OCI-LY1 (cell line): ENCODE results near the gene MICU1.

Experiments used
- H2AFZ ChIP-seq: fragments of 200-600 bp; sonication (generic), shearing (Covaris generic); 2 replicates; pipeline ENCODE4 v1.6.0; 2014; ENCODE audit warnings: antibody characterized with exemption, mild to moderate bottlenecking, low read length
- H3F3A ChIP-seq: fragments of 200-600 bp; sonication (generic), shearing (Covaris generic); 2 replicates; pipeline ENCODE4 v1.6.0; 2014; ENCODE audit warnings: mild to moderate bottlenecking, antibody characterized with exemption, low read length, moderate library complexity; ENCODE audit not compliant: insufficient read depth
- H3K27ac ChIP-seq: fragments of 200-600 bp; sonication (generic); 2 replicates; pipeline ENCODE4 v1.5.1; 2014; ENCODE audit warnings: low read length, mixed run types, mild to moderate bottlenecking, low read depth; ENCODE audit not compliant: poor library complexity, severe bottlenecking
- H3K27me3 ChIP-seq: fragments of 200-600 bp; sonication (generic); 2 replicates; pipeline ENCODE4 v1.6.0; 2014; ENCODE audit warnings: antibody characterized with exemption, mild to moderate bottlenecking, low read length, moderate library complexity; ENCODE audit not compliant: insufficient read depth
- H3K36me3 ChIP-seq: fragments of 200-600 bp; sonication (generic); 2 replicates; pipeline ENCODE4 v1.6.1; 2014; ENCODE audit warnings: mild to moderate bottlenecking, antibody characterized with exemption, low read length, moderate library complexity, mixed read lengths; ENCODE audit not compliant: insufficient read depth
- H3K4me1 ChIP-seq: fragments of 200-600 bp; sonication (generic); 2 replicates; pipeline ENCODE4 v1.5.1; 2014; ENCODE audit warnings: mild to moderate bottlenecking, low read length, moderate library complexity; ENCODE audit not compliant: insufficient read depth, severe bottlenecking
- H3K4me2 ChIP-seq: fragments of 200-600 bp; sonication (generic), shearing (Covaris generic); 2 replicates; pipeline ENCODE4 v1.6.1; 2014; ENCODE audit warnings: low read length
- H3K4me3 ChIP-seq: fragments of 200-600 bp; sonication (generic); 2 replicates; pipeline ENCODE4 v1.5.1; 2014; ENCODE audit warnings: low read length, low read depth, mild to moderate bottlenecking, mixed read lengths; ENCODE audit not compliant: poor library complexity, severe bottlenecking
- H3K79me2 ChIP-seq: fragments of 200-600 bp; shearing (Covaris generic); 2 replicates; pipeline ENCODE4 v1.6.1; 2016; ENCODE audit warnings: mixed run types, low read length, mixed read lengths; ENCODE audit not compliant: insufficient read depth
- H3K9ac ChIP-seq: fragments of 200-600 bp; sonication (generic), shearing (Covaris generic); 2 replicates; pipeline ENCODE4 v1.6.1; 2014; ENCODE audit warnings: mild to moderate bottlenecking, low read length, mixed read lengths
- H3K9me2 ChIP-seq: fragments of 200-600 bp; sonication (generic), shearing (Covaris generic); 2 replicates; pipeline ENCODE4 v1.6.1; 2014; ENCODE audit warnings: low read depth, mild to moderate bottlenecking, low read length, mixed read lengths
- H3K9me3 ChIP-seq: fragments of 200-600 bp; shearing (Covaris generic); 2 replicates; pipeline ENCODE4 v1.6.1; 2014; ENCODE audit warnings: low read length, mixed read lengths
- H4K20me1 ChIP-seq: fragments of 200-600 bp; sonication (generic), shearing (Covaris generic); 2 replicates; pipeline ENCODE4 v1.6.0; 2016; ENCODE audit warnings: mild to moderate bottlenecking, low read length; ENCODE audit not compliant: insufficient read depth
- EZH2 ChIP-seq: fragments of 200-600 bp; sonication (generic), shearing (Covaris generic); IDR thresholded peaks from 2 replicates; pipeline ENCODE4 v1.8.0; 2017; ENCODE audit warnings: borderline replicate concordance, mixed run types, mild to moderate bottlenecking, antibody characterized with exemption, low read length, moderate library complexity, mixed read lengths
- TF ChIP-seq, protein P1 (sequence below): fragments of 200-600 bp; sonication (generic), shearing (Covaris generic); IDR thresholded peaks from 2 replicates; pipeline ENCODE4 v1.5.1; 2017; ENCODE audit warnings: mild to moderate bottlenecking, antibody characterized with exemption, low read length, moderate library complexity, mixed read lengths

MICU1 gene

DNA sequence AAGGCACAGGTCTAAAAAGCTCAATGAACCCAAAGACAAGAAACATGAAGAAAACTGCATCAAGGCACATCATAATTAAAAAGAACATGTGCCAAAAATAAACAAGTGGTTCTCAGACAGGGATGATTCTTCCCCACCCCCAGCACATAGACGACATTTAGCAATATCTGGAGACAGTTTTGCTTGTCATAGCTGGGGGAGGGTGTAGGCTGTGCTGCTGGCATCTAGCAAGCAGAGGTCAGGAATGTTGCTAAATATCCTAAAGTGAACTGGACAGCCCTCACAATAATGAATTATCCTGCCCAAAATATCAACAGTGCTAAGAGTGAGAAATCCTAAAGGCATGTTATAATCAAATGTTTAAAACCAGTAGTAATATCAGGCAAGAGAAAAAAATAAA is 122.6 kb downstream of the MICU1 start:
- Histone ChIP-seq H3K27ac (no peak overlapping the region), H3K4me2 (no peak overlapping the region)

GRCh38 chr10:72502581-72502980 is 123.3 kb downstream of the MICU1 start:
- H2AFZ ChIP-seq, result no peak overlapping the region
- no peak overlapping the region for H3K27ac ChIP-seq
- no peaks in the 10 kb centered on the region for H3K9me2 ChIP-seq
- no peaks in the 10 kb centered on the region for H3F3A ChIP-seq
- H3K36me3 ChIP-seq, result no peaks in the 10 kb centered on the region
- H3K4me1 ChIP-seq, result peaks cover 8% of the 10 kb centered on the region
- H3K27me3 ChIP-seq, result no peaks in the 10 kb centered on the region
- no peak overlapping the region for H3K4me3 ChIP-seq
- no peak overlapping the region for H3K4me2 ChIP-seq
- peaks cover 4% of the 10 kb centered on the region; the same call in 1 of the 2 replicates for H3K9me3 ChIP-seq
- H3K9ac ChIP-seq, result no peak overlapping the region
- TF ChIP-seq, protein P1, sequence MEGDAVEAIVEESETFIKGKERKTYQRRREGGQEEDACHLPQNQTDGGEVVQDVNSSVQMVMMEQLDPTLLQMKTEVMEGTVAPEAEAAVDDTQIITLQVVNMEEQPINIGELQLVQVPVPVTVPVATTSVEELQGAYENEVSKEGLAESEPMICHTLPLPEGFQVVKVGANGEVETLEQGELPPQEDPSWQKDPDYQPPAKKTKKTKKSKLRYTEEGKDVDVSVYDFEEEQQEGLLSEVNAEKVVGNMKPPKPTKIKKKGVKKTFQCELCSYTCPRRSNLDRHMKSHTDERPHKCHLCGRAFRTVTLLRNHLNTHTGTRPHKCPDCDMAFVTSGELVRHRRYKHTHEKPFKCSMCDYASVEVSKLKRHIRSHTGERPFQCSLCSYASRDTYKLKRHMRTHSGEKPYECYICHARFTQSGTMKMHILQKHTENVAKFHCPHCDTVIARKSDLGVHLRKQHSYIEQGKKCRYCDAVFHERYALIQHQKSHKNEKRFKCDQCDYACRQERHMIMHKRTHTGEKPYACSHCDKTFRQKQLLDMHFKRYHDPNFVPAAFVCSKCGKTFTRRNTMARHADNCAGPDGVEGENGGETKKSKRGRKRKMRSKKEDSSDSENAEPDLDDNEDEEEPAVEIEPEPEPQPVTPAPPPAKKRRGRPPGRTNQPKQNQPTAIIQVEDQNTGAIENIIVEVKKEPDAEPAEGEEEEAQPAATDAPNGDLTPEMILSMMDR, result no peak
- no peak for TF ChIP-seq EZH2
- no peaks in the 10 kb centered on the region for H4K20me1 ChIP-seq
- H3K79me2 ChIP-seq, result no peaks in the 10 kb centered on the region

More for the DNA sequence above, 122.6 kb downstream of the MICU1 start:
- Histone ChIP-seq H3K27me3 (no peaks in the 10 kb centered on the region), H3K9me3 (peaks cover 4% of the 10 kb centered on the region; the same call in 1 of the 2 replicates), H3K36me3 (no peaks in the 10 kb centered on the region), H3K4me1 (peaks cover 8% of the 10 kb centered on the region), H4K20me1 (no peaks in the 10 kb centered on the region), H3K9me2 (no peaks in the 10 kb centered on the region), H3F3A (no peaks in the 10 kb centered on the region), H3K9ac (no peak overlapping the region), H3K79me2 (no peaks in the 10 kb centered on the region), H3K4me3 (no peak overlapping the region), H2AFZ (no peak overlapping the region)
- TF ChIP-seq, protein P1, result no peak

GRCh38 chr10:72499701-72500100 is 126.2 kb downstream of the MICU1 start:
- Histone ChIP-seq H3K79me2 (no peaks in the 10 kb centered on the region), H3F3A (no peaks in the 10 kb centered on the region), H3K9me2 (no peaks in the 10 kb centered on the region), H3K36me3 (no peaks in the 10 kb centered on the region), H3K4me2 (no peak overlapping the region), H3K4me3 (no peak overlapping the region), H3K27me3 (no peaks in the 10 kb centered on the region), H3K27ac (no peak overlapping the region), H4K20me1 (no peaks in the 10 kb centered on the region), H3K4me1 (peaks cover 8% of the 10 kb centered on the region), H3K9me3 (peaks cover 4% of the 10 kb centered on the region; the same call in 1 of the 2 replicates), H2AFZ (no peak overlapping the region), H3K9ac (no peak overlapping the region)
- no peak for TF ChIP-seq EZH2
- TF ChIP-seq, protein P1, result no peak
